Measurements from ENCODE around the gene SEPTIN10.

The SEPTIN10 gene

DNA sequence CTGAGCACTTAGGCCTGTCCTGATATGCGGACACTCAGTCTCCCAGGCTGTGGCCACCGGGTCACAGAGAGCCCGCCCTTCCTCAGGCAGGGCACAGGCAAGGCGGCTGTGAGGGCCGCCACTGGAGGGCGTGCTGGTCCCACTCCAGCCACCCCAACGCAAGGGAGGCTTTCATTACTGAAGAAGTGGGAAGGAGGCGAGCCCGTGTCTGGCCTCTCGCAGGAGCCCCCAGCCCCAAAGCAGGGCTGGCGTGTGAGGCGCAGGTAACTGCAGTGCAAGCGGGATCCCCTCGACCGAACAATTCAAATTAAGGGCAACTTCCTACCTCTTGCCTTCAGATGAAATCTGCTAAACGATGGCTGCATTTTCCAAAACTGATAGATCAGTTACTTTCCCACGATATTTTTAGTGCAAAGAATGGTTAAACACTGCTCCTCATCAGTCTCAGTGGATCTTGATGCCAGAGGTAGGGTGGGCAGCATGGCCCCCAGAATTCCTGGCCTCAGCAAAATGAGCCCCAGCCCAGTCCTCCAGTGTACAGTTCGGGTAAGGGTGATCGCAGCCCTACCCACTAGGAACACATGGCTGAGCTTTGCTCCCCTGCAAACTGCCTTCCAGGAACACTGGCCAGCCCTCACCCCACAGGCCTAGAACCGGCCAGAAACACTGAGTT is 97.2 kb downstream of the SEPTIN10 start:
- peak; percentile 66 for DNase-seq (ENCODE audit: low read depth, low spot score)
- H3K4me3 ChIP-seq (ENCODE audit: insufficient read length, low read depth), result no peak overlapping the region
- H3K9me3 ChIP-seq (ENCODE audit: insufficient read depth, low read length), result no peaks in the 10 kb centered on the region
- peaks cover 8% of the 10 kb centered on the region for H3K4me1 ChIP-seq (ENCODE audit: insufficient read depth, insufficient read length)
- peaks cover 9% of the 10 kb centered on the region for H3K27me3 ChIP-seq (ENCODE audit: insufficient read depth, insufficient read length)
- H3K36me3 ChIP-seq (ENCODE audit: insufficient read depth, insufficient read length, low read length), result no peaks in the 10 kb centered on the region
- no peak for TF ChIP-seq SUZ12 (IDR thresholded peaks at IDR 0.05; ENCODE audit: extremely low read depth, insufficient read depth, insufficient read length)
- TF ChIP-seq ZNF274 (IDR thresholded peaks at IDR 0.05; ENCODE audit: low read depth, low read length), result no peak
- TF ChIP-seq YY1 (IDR thresholded peaks at IDR 0.05; ENCODE audit: insufficient read depth, insufficient read length), result no peak
- H3K9ac ChIP-seq (ENCODE audit: insufficient read length, low read depth), result peak overlapping the region; percentile 36

DNA sequence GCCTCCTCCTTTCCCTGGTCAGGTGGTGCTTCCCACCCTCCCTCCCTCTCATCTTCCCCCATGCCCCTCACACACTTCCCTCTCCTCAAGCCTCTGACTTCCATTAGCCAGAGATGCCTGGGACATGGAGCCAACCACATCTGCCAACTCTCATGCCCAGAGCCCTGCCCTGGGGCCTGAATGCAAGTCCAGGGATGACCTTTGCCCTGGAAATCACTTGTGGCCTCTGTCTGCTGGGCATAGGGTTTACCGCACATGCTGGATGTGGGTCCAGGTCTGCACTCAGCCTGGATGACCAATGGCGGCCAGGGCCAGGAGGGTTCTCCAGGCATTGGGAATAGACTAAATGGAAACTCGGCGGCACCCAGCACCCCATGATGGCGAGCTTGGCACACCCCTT is 98.9 kb downstream of the SEPTIN10 start:
- Histone ChIP-seq H3K9ac (ENCODE audit: insufficient read length, low read depth) (no peak overlapping the region), H3K4me3 (ENCODE audit: insufficient read length, low read depth) (no peak overlapping the region), H3K36me3 (ENCODE audit: insufficient read depth, insufficient read length, low read length) (no peaks in the 10 kb centered on the region), H3K4me1 (ENCODE audit: insufficient read depth, insufficient read length) (peaks cover 8% of the 10 kb centered on the region), H3K27me3 (ENCODE audit: insufficient read depth, insufficient read length) (peaks cover 9% of the 10 kb centered on the region), H3K9me3 (ENCODE audit: insufficient read depth, low read length) (no peaks in the 10 kb centered on the region)
- TF ChIP-seq YY1 (IDR thresholded peaks at IDR 0.05; ENCODE audit: insufficient read depth, insufficient read length) (no peak), SUZ12 (IDR thresholded peaks at IDR 0.05; ENCODE audit: extremely low read depth, insufficient read depth, insufficient read length) (no peak), ZNF274 (IDR thresholded peaks at IDR 0.05; ENCODE audit: low read depth, low read length) (no peak)
- DNase-seq (ENCODE audit: low read depth, low spot score), result no peak

GRCh38 chr2:109513749-109514588 is 99.8 kb downstream of the SEPTIN10 start:
- no peak for TF ChIP-seq YY1 (IDR thresholded peaks at IDR 0.05; ENCODE audit: insufficient read depth, insufficient read length)
- no peak for TF ChIP-seq SUZ12 (IDR thresholded peaks at IDR 0.05; ENCODE audit: extremely low read depth, insufficient read depth, insufficient read length)
- no peak for TF ChIP-seq ZNF274 (IDR thresholded peaks at IDR 0.05; ENCODE audit: low read depth, low read length)
- H3K36me3 ChIP-seq (ENCODE audit: insufficient read depth, insufficient read length, low read length), result no peaks in the 10 kb centered on the region
- H3K27me3 ChIP-seq (ENCODE audit: insufficient read depth, insufficient read length), result peaks cover 9% of the 10 kb centered on the region
- no peak overlapping the region for H3K4me3 ChIP-seq (ENCODE audit: insufficient read length, low read depth)
- DNase-seq (ENCODE audit: low read depth, low spot score), result no peak
- no peak overlapping the region for H3K9ac ChIP-seq (ENCODE audit: insufficient read length, low read depth)
- H3K9me3 ChIP-seq (ENCODE audit: insufficient read depth, low read length), result no peaks in the 10 kb centered on the region
- H3K4me1 ChIP-seq (ENCODE audit: insufficient read depth, insufficient read length), result peaks cover 8% of the 10 kb centered on the region

DNA sequence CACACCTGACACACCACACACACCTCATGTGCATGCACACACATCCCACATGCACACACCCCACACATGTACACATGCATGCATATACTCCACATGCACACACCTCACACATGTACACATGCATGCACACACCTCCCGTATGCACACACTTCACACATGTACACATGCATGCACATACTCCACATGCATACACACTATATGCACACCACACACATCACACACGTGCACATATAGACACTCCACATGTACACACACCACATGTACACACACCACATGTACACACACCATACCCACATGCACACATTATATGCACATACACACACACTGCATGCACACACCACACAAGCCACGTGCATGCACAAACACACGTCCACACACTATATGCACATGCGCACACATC is 100.5 kb downstream of the SEPTIN10 start:
- H3K9me3 ChIP-seq (ENCODE audit: insufficient read depth, low read length), result no peaks in the 10 kb centered on the region
- TF ChIP-seq ZNF274 (IDR thresholded peaks at IDR 0.05; ENCODE audit: low read depth, low read length), result no peak
- TF ChIP-seq SUZ12 (IDR thresholded peaks at IDR 0.05; ENCODE audit: extremely low read depth, insufficient read depth, insufficient read length), result no peak
- no peak for TF ChIP-seq YY1 (IDR thresholded peaks at IDR 0.05; ENCODE audit: insufficient read depth, insufficient read length)

GRCh38 chr2:109512076-109512475 is 101.7 kb downstream of the SEPTIN10 start:
- no peak overlapping the region for H3K9ac ChIP-seq (ENCODE audit: insufficient read length, low read depth)
- no peak overlapping the region for H3K4me3 ChIP-seq (ENCODE audit: insufficient read length, low read depth)
- peaks cover 6% of the 10 kb centered on the region for H3K27me3 ChIP-seq (ENCODE audit: insufficient read depth, insufficient read length)
- H3K4me1 ChIP-seq (ENCODE audit: insufficient read depth, insufficient read length), result peaks cover 5% of the 10 kb centered on the region
- H3K9me3 ChIP-seq (ENCODE audit: insufficient read depth, low read length), result no peaks in the 10 kb centered on the region
- no peak for DNase-seq (ENCODE audit: low read depth, low spot score)
- no peaks in the 10 kb centered on the region for H3K36me3 ChIP-seq (ENCODE audit: insufficient read depth, insufficient read length, low read length)
- TF ChIP-seq ZNF274 (IDR thresholded peaks at IDR 0.05; ENCODE audit: low read depth, low read length) (no peak), SUZ12 (IDR thresholded peaks at IDR 0.05; ENCODE audit: extremely low read depth, insufficient read depth, insufficient read length) (no peak), YY1 (IDR thresholded peaks at IDR 0.05; ENCODE audit: insufficient read depth, insufficient read length) (no peak)

More for the DNA sequence above, 100.5 kb downstream of the SEPTIN10 start:
- Histone ChIP-seq H3K4me3 (ENCODE audit: insufficient read length, low read depth) (no peak overlapping the region), H3K27me3 (ENCODE audit: insufficient read depth, insufficient read length) (peaks cover 9% of the 10 kb centered on the region), H3K4me1 (ENCODE audit: insufficient read depth, insufficient read length) (peaks cover 8% of the 10 kb centered on the region), H3K36me3 (ENCODE audit: insufficient read depth, insufficient read length, low read length) (no peaks in the 10 kb centered on the region), H3K9ac (ENCODE audit: insufficient read length, low read depth) (no peak overlapping the region)
- DNase-seq (ENCODE audit: low read depth, low spot score), result no peak

DNA sequence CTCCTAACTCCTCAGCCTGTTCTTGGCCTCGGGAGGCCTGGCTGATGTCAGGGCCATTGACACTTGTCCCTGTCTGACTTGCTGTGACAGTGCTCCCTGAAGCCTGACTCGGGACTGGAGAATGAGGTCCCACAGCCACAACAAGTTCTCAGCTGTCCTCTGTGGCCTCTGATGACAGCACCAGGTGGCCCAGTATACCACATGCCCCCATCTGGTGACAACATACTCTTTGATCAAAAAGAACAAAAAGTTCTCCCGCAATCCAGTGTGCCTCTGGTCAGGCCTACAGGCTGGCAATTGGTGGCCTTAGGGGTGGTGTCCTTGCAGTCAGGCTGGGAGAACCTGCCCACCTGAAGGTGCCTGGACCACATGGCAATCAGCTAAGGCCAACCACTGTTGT is 102.6 kb downstream of the SEPTIN10 start:
- H3K9ac ChIP-seq (ENCODE audit: insufficient read length, low read depth), result no peak overlapping the region
- H3K27me3 ChIP-seq (ENCODE audit: insufficient read depth, insufficient read length), result peaks cover 3% of the 10 kb centered on the region
- TF ChIP-seq ZNF274 (IDR thresholded peaks at IDR 0.05; ENCODE audit: low read depth, low read length) (no peak), SUZ12 (IDR thresholded peaks at IDR 0.05; ENCODE audit: extremely low read depth, insufficient read depth, insufficient read length) (no peak), YY1 (IDR thresholded peaks at IDR 0.05; ENCODE audit: insufficient read depth, insufficient read length) (no peak)

More for the DNA sequence above, 102.6 kb downstream of the SEPTIN10 start:
- H3K36me3 ChIP-seq (ENCODE audit: insufficient read depth, insufficient read length, low read length), result no peaks in the 10 kb centered on the region
- DNase-seq (ENCODE audit: low read depth, low spot score), result no peak
- H3K9me3 ChIP-seq (ENCODE audit: insufficient read depth, low read length), result peaks cover under 1% of the 10 kb centered on the region; the same call in 1 of the 2 replicates
- peaks cover 4% of the 10 kb centered on the region for H3K4me1 ChIP-seq (ENCODE audit: insufficient read depth, insufficient read length)
- no peak overlapping the region for H3K4me3 ChIP-seq (ENCODE audit: insufficient read length, low read depth)

All from NT2/D1 (cell line).